ENCODE results near the gene BOLL. TPM values are rescaled to one million over a fixed set of nuclear protein-coding genes. Genes with fewer than 3 reads are reported as not detected.

Gene BOLL
- total RNA-seq, 1 experiment from 2014 or later, result not detected

DNA sequence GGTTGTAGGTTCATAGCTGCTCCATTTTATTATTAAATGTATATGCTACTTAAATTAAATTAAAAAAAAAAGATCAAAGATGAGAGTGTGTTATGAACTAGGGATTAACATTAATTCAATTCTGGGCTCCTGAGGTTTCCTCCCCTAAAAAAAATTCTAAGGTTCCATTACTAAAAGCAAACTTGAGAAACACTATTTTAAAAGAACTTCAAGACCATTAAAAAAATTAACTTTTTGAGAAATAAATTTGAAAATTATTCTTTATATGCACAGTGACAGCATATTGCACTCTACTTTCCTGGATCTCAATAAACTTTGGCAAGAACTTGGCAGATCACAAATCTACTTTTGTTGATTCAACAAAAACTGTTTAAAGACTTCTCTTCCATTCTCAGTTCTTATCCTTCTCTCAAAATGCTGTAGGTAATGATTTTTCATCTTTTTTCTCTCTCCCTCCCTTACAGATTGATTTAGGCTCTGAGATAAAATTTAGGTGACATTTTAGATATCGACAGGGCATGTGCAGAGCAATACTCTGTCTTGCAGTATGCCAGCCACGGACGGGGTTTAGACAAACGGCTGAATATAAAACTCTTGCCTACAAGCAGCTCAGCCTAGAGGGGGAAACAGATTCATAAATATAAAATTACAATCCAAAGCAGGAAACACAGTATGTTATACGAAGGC is 80.5 kb downstream of the BOLL start:
- peak overlapping the region; percentile 87 to 89 for H3K4me3 Mint-ChIP-seq
- H3K9me3 ChIP-seq (ENCODE audit: control insufficient read depth, low read depth, low read length), result no peaks in the 10 kb centered on the region
- no peak overlapping the region for H4K8ac ChIP-seq (replicated peaks; ENCODE audit: insufficient read length, low read depth, low read length)
- H3K27ac ChIP-seq (ENCODE audit: insufficient read length, low read depth, low read length), result peak overlapping the region; percentile 66
- H3K23ac ChIP-seq (ENCODE audit: insufficient read length, low read depth, low read length), result no peak overlapping the region
- no peaks in the 10 kb centered on the region for H3K79me1 ChIP-seq (ENCODE audit: insufficient read depth, low read depth, low read length, poor library complexity, severe bottlenecking)
- H3K27me3 ChIP-seq (ENCODE audit: insufficient read depth, low read length), result no peaks in the 10 kb centered on the region
- H3K9ac ChIP-seq (ENCODE audit: extremely low read depth, insufficient read length, low read length), result peak overlapping the region; percentile 88
- no peaks in the 10 kb centered on the region for H3K9me3 Mint-ChIP-seq
- H3K36me3 Mint-ChIP-seq (ENCODE audit: insufficient read depth in 1 of 3, low read depth in 3 of 3), result peaks cover 0 to 11% (median 5%) of the 10 kb centered on the region in 3 experiments; a peak in 5 of 7 replicates
- WGBS (ENCODE audit: extremely low coverage, insufficient read length, low lambda C conversion rate), result no CpG with 5 or more reads among the region's 5 CpGs
- H4K20me1 ChIP-seq (ENCODE audit: control insufficient read depth, insufficient read depth, insufficient read length), result peaks cover 4% of the 10 kb centered on the region
- no peak overlapping the region for H4K91ac ChIP-seq (ENCODE audit: insufficient read length, low read depth, low read length)
- H2BK12ac ChIP-seq (ENCODE audit: insufficient read length, low read depth, low read length), result no peak overlapping the region
- H2BK15ac ChIP-seq (ENCODE audit: low read depth, low read length), result no peak overlapping the region
- H2BK120ac ChIP-seq (ENCODE audit: low read depth, low read length, poor library complexity, severe bottlenecking), result no peak overlapping the region
- H3K4me1 ChIP-seq (ENCODE audit: insufficient read depth, low read length), result no peaks in the 10 kb centered on the region; the same call in 1 of the 2 replicates
- no peak overlapping the region for H4K5ac ChIP-seq (ENCODE audit: insufficient read length, low read depth, low read length)
- H3K4me2 ChIP-seq (ENCODE audit: insufficient read depth, insufficient read length, low read length), result peak overlapping the region; percentile 62
- H3K4me1 Mint-ChIP-seq, result peaks cover 33 to 38% of the 10 kb centered on the region in 2 experiments
- DNase-seq, result no peak
- no peak overlapping the region for H2BK5ac ChIP-seq (ENCODE audit: insufficient read length, low read length)
- H3K27me3 Mint-ChIP-seq (ENCODE audit: low read depth), result no peaks in the 10 kb centered on the region
- no peak overlapping the region for H2AK5ac ChIP-seq (ENCODE audit: insufficient read length, low read length)
- peaks cover 16% of the 10 kb centered on the region for H3K23me2 ChIP-seq (ENCODE audit: insufficient read length, low read depth, low read length, poor library complexity, severe bottlenecking)
- no peak overlapping the region for H3K4ac ChIP-seq (ENCODE audit: low read depth, low read length)
- TF ChIP-seq, protein P1, sequence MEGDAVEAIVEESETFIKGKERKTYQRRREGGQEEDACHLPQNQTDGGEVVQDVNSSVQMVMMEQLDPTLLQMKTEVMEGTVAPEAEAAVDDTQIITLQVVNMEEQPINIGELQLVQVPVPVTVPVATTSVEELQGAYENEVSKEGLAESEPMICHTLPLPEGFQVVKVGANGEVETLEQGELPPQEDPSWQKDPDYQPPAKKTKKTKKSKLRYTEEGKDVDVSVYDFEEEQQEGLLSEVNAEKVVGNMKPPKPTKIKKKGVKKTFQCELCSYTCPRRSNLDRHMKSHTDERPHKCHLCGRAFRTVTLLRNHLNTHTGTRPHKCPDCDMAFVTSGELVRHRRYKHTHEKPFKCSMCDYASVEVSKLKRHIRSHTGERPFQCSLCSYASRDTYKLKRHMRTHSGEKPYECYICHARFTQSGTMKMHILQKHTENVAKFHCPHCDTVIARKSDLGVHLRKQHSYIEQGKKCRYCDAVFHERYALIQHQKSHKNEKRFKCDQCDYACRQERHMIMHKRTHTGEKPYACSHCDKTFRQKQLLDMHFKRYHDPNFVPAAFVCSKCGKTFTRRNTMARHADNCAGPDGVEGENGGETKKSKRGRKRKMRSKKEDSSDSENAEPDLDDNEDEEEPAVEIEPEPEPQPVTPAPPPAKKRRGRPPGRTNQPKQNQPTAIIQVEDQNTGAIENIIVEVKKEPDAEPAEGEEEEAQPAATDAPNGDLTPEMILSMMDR (conservative IDR thresholded peaks at IDR 0.05), result no peak
- peak overlapping the region; percentile 56 for H3K18ac ChIP-seq (ENCODE audit: insufficient read length, low read depth, low read length)
- peaks cover 24% of the 10 kb centered on the region; the same call in 1 of the 2 replicates for H3K79me2 ChIP-seq (ENCODE audit: insufficient read depth, low read length)
- H3T11ph ChIP-seq (ENCODE audit: low read length), result no peak overlapping the region
- H3K14ac ChIP-seq (ENCODE audit: insufficient read depth, low read length), result peak overlapping the region; percentile 80; the same call in 1 of the 2 replicates
- peak overlapping the region; percentile 88 to 98 (median 88) for H3K27ac Mint-ChIP-seq
- H2AFZ ChIP-seq (ENCODE audit: low read length), result peak overlapping the region; percentile 80
- no peak overlapping the region for H3K56ac ChIP-seq (ENCODE audit: insufficient read length, low read depth, low read length)
- no peak overlapping the region for H2BK20ac ChIP-seq (ENCODE audit: low read depth, low read length, poor library complexity, severe bottlenecking)

Measured in H9 (cell line).